HG03520 (cell line): ENCODE results near the gene UBLCP1.

Experiments used
- ATAC-seq: cut with Tn5 transposase; IDR thresholded peaks from one replicate; pipeline ENCODE4 v1.9.1; 2021; ENCODE audit warnings: mild to moderate bottlenecking, moderate library complexity; ENCODE audit not compliant: unreplicated experiment

Gene UBLCP1

GRCh38 chr5:159310511-159310910 is 47.4 kb downstream of the UBLCP1 start:
- ATAC-seq, result no peak

GRCh38 chr5:159311063-159311462 is 48.0 kb downstream of the UBLCP1 start:
- ATAC-seq, result no peak

GRCh38 chr5:159313197-159313596 is 50.1 kb downstream of the UBLCP1 start:
- ATAC-seq, result no peak

- ATAC-seq, result no peak
These were observed 53.7 kb downstream of the UBLCP1 start for GRCh38 chr5:159316519-159317383.

- no peak for ATAC-seq
These were observed 54.8 kb downstream of the UBLCP1 start for GRCh38 chr5:159317849-159318248.

GRCh38 chr5:159318448-159318847 is 55.4 kb downstream of the UBLCP1 start:
- ATAC-seq, result no peak

GRCh38 chr5:159319363-159319762 is 56.3 kb downstream of the UBLCP1 start:
- ATAC-seq, result no peak

- ATAC-seq, result no peak
These were observed 56.7 kb downstream of the UBLCP1 start for GRCh38 chr5:159319832-159320231.

- no peak for ATAC-seq
These were observed 59.1 kb downstream of the UBLCP1 start for GRCh38 chr5:159322180-159322579.

GRCh38 chr5:159324102-159324755 is 61.1 kb downstream of the UBLCP1 start:
- no peak for ATAC-seq

- ATAC-seq, result no peak
These were observed 61.9 kb downstream of the UBLCP1 start for GRCh38 chr5:159324986-159325385.

GRCh38 chr5:159330131-159330800 is 67.2 kb downstream of the UBLCP1 start, which contains the start of gene IL12B:
TSS of gene IL12B (minus strand) at chr5:159330487. CDS start at chr5:159326782, 3,705 bp downstream.
- ATAC-seq, result no peak

GRCh38 chr5:159331093-159331973 is 68.2 kb downstream of the UBLCP1 start:
- ATAC-seq, result peak; percentile 63

GRCh38 chr5:159332800-159333544 is 69.9 kb downstream of the UBLCP1 start:
- ATAC-seq, result no peak

- no peak for ATAC-seq
These were observed 70.4 kb downstream of the UBLCP1 start for GRCh38 chr5:159333545-159333925.
